Measurements from ENCODE around the gene PMPCA. TPM values are rescaled to one million over a fixed set of nuclear protein-coding genes. Genes with fewer than 3 reads are reported as not detected.

The PMPCA gene
- total and polyA plus RNA-seq, 2 of the 8 experiments (the other 6 are each of a cell fraction or from before 2014, with no cell fraction given) = 60.0 to 88.2 TPM

GRCh38 chr9:136436055-136436634 is 25.7 kb downstream of the PMPCA start (continued):
- TF ChIP-seq TBP (IDR thresholded peaks at IDR 0.05; ENCODE audit: low read depth, low read length) = no peak
- no peak for TF ChIP-seq CTBP2 (IDR thresholded peaks at IDR 0.05; ENCODE audit: borderline replicate concordance, insufficient read depth, insufficient read length, low read length)
- no peak for TF ChIP-seq SIRT6 (IDR thresholded peaks at IDR 0.05; ENCODE audit: low read length)
- no peak for TF ChIP-seq CEBPB (IDR thresholded peaks at IDR 0.05; ENCODE audit: low read depth, low read length)
- no peak for TF ChIP-seq CREB1 (IDR thresholded peaks at IDR 0.05)
- TF ChIP-seq E2F6 (IDR thresholded peaks at IDR 0.05) = no peak
- TF ChIP-seq KDM5A (IDR thresholded peaks at IDR 0.05; ENCODE audit: low read length) = no peak

Data from H1 (cell line).